ENCODE measurements around the gene HTRA3. TPM values are rescaled to one million over a fixed set of nuclear protein-coding genes. Genes with fewer than 3 reads are reported as not detected.

HTRA3 gene
- polyA plus RNA-seq, 1 donor from 2014 or later, result not detected

DNA sequence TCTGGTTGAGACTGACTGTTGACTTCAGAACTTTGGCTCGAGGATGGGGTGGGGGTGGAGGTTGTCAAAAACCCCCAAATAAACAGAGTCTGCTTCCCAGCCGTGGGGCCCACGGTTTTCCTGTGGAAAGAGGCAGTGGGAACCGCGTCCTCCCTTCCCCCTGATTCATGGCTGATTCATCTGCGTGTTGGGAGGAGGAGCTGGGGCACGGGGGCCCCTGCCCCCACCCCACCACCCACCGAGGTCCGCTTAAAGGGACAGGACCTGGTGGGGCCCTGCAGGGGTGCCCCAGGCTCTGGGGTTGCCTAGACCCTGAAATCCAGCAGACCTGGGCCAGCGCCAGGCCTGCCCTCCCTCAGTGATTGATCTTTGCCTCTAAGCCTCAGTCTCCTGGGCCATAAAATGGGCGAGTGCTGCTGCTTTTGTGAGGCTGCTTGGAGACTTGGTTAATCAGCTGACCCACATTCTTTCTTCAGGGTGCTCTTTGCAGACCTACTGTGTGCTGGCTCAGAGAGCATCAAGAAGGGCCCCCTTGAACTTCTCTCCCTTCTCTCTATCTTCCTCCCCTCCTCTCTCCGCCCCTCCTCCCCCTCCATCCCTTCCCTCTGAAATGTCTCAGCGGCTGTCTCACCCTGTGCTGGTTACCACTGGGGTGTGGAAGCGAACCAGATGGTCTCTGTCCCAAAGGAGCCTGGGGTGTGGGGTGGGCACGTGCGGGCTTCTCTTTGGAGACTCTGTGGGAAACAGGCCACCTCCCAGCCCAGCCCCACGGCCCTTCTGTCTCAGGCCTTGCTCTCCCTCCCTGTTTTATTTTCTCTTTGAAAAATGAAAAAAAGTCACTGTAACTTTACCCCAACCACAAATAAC lies 9.1 kb downstream of the HTRA3 start:
- Histone ChIP-seq H3K27me3 (ENCODE audit: insufficient read depth, low read depth, low read length) (no peaks in the 10 kb centered on the region), H3K9ac (ENCODE audit: low read length) (no peak overlapping the region), H2AFZ (ENCODE audit: low read depth, low read length) (no peak overlapping the region), H3K4me3 (ENCODE audit: low read length) (no peak overlapping the region), H3K79me2 (replicated peaks; ENCODE audit: insufficient read depth, low read length) (no peaks in the 10 kb centered on the region), H3K9me3 (ENCODE audit: low read length) (no peaks in the 10 kb centered on the region), H3K9me2 (ENCODE audit: insufficient read depth, low read length) (no peaks in the 10 kb centered on the region), H4K20me1 (ENCODE audit: insufficient read depth) (no peaks in the 10 kb centered on the region), H3F3A (ENCODE audit: insufficient read depth, low read length, poor library complexity, severe bottlenecking) (no peaks in the 10 kb centered on the region), H3K36me3 (ENCODE audit: insufficient read depth, low read length) (no peaks in the 10 kb centered on the region), H3K4me2 (ENCODE audit: low read length) (no peak overlapping the region), H3K27ac (ENCODE audit: low read length) (no peak overlapping the region)
- TF ChIP-seq MXI1 (conservative IDR thresholded peaks at IDR 0.05; ENCODE audit: poor library complexity, severe bottlenecking), result no peak
- TF ChIP-seq, protein P1, sequence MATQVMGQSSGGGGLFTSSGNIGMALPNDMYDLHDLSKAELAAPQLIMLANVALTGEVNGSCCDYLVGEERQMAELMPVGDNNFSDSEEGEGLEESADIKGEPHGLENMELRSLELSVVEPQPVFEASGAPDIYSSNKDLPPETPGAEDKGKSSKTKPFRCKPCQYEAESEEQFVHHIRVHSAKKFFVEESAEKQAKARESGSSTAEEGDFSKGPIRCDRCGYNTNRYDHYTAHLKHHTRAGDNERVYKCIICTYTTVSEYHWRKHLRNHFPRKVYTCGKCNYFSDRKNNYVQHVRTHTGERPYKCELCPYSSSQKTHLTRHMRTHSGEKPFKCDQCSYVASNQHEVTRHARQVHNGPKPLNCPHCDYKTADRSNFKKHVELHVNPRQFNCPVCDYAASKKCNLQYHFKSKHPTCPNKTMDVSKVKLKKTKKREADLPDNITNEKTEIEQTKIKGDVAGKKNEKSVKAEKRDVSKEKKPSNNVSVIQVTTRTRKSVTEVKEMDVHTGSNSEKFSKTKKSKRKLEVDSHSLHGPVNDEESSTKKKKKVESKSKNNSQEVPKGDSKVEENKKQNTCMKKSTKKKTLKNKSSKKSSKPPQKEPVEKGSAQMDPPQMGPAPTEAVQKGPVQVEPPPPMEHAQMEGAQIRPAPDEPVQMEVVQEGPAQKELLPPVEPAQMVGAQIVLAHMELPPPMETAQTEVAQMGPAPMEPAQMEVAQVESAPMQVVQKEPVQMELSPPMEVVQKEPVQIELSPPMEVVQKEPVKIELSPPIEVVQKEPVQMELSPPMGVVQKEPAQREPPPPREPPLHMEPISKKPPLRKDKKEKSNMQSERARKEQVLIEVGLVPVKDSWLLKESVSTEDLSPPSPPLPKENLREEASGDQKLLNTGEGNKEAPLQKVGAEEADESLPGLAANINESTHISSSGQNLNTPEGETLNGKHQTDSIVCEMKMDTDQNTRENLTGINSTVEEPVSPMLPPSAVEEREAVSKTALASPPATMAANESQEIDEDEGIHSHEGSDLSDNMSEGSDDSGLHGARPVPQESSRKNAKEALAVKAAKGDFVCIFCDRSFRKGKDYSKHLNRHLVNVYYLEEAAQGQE (IDR thresholded peaks at IDR 0.05; ENCODE audit: borderline replicate concordance), result no peak
- no peak for TF ChIP-seq EP300 (conservative IDR thresholded peaks at IDR 0.05; ENCODE audit: poor library complexity, severe bottlenecking)
- TF ChIP-seq RAD21 (conservative IDR thresholded peaks at IDR 0.05), result no peak
- no peak for TF ChIP-seq POLR2AphosphoS5 (IDR thresholded peaks at IDR 0.05)
- TF ChIP-seq EZH2 (IDR thresholded peaks at IDR 0.05; ENCODE audit: borderline replicate concordance, insufficient read depth, low read length, poor library complexity, severe bottlenecking), result no peak
- TF ChIP-seq, protein P2, sequence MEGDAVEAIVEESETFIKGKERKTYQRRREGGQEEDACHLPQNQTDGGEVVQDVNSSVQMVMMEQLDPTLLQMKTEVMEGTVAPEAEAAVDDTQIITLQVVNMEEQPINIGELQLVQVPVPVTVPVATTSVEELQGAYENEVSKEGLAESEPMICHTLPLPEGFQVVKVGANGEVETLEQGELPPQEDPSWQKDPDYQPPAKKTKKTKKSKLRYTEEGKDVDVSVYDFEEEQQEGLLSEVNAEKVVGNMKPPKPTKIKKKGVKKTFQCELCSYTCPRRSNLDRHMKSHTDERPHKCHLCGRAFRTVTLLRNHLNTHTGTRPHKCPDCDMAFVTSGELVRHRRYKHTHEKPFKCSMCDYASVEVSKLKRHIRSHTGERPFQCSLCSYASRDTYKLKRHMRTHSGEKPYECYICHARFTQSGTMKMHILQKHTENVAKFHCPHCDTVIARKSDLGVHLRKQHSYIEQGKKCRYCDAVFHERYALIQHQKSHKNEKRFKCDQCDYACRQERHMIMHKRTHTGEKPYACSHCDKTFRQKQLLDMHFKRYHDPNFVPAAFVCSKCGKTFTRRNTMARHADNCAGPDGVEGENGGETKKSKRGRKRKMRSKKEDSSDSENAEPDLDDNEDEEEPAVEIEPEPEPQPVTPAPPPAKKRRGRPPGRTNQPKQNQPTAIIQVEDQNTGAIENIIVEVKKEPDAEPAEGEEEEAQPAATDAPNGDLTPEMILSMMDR (IDR thresholded peaks at IDR 0.05; ENCODE audit: poor library complexity, severe bottlenecking), result no peak
- TF ChIP-seq SMC3 (conservative IDR thresholded peaks at IDR 0.05; ENCODE audit: poor library complexity), result no peak
- no peak for TF ChIP-seq TAF1 (IDR thresholded peaks at IDR 0.05; ENCODE audit: low read depth)

DNA sequence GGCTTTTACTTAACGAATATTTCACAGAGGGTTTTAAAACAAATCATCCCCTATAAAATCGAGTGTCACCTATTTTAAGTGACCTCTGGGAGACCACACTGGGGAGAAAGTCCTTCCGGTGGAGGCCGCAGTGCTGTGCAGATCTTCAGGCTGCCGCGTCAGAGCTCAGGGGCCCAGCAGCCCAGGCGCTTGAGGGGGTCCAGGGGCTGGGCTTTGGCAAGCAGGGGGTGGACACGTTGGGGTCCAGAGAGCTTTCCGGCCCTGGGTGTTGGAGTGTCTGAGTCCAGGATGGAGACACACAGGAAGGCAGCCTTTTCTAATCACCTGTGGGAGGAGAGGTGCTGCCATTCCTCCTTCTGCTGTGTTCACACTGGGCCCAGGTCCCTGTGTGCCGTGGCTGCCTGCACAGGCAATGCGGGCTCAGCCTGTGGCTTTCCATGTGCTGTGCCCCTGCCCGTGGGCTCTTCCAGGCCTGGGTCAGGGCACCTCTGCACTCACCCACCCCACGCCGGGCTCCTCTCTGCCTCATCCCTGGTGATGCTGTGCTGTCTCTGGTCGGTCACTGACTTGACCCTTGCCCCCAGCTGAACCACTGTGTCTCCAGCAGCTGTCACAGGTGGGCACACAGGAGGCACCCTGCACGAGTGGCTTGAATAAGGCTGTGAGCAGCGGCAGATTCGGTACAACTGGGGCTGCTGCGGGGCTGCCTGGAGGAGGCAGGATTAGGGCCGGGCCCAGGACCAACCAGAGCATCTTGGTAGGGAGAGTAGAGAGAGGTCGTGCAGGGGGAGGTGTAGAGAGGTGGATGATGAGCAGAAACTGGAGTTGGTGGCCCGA lies 10.0 kb downstream of the HTRA3 start:
- Histone ChIP-seq H3K4me2 (ENCODE audit: low read length) (no peak overlapping the region), H3K79me2 (replicated peaks; ENCODE audit: insufficient read depth, low read length) (no peaks in the 10 kb centered on the region), H3K9me2 (ENCODE audit: insufficient read depth, low read length) (no peaks in the 10 kb centered on the region), H2AFZ (ENCODE audit: low read depth, low read length) (no peak overlapping the region), H3K36me3 (ENCODE audit: insufficient read depth, low read length) (no peaks in the 10 kb centered on the region), H3K9ac (ENCODE audit: low read length) (no peak overlapping the region), H3K9me3 (ENCODE audit: low read length) (no peaks in the 10 kb centered on the region), H3F3A (ENCODE audit: insufficient read depth, low read length, poor library complexity, severe bottlenecking) (no peaks in the 10 kb centered on the region), H3K27ac (ENCODE audit: low read length) (no peak overlapping the region), H3K27me3 (ENCODE audit: insufficient read depth, low read depth, low read length) (no peaks in the 10 kb centered on the region), H4K20me1 (ENCODE audit: insufficient read depth) (no peaks in the 10 kb centered on the region), H3K4me3 (ENCODE audit: low read length) (no peak overlapping the region)
- TF ChIP-seq, protein P1 (IDR thresholded peaks at IDR 0.05; ENCODE audit: borderline replicate concordance), result no peak
- TF ChIP-seq EP300 (conservative IDR thresholded peaks at IDR 0.05; ENCODE audit: poor library complexity, severe bottlenecking), result no peak
- no peak for TF ChIP-seq EZH2 (IDR thresholded peaks at IDR 0.05; ENCODE audit: borderline replicate concordance, insufficient read depth, low read length, poor library complexity, severe bottlenecking)
- TF ChIP-seq SMC3 (conservative IDR thresholded peaks at IDR 0.05; ENCODE audit: poor library complexity), result no peak
- TF ChIP-seq RAD21 (conservative IDR thresholded peaks at IDR 0.05), result no peak

All from neural cell (in vitro differentiated cells).